Activated CD4-positive, CD25-positive, alpha-beta regulatory T cell treated with anti-CD3 and anti-CD28 coated beads, Interleukin-2, amount 50 U/mL, for 16 hours (primary cell): ENCODE data around the gene DTL.

Source experiments
- DNase-seq: peaks from one replicate; pipeline ENCODE4 v3.0.0-alpha.2; 2020; ENCODE audit warnings: low read depth, low spot score

DTL gene

DNA sequence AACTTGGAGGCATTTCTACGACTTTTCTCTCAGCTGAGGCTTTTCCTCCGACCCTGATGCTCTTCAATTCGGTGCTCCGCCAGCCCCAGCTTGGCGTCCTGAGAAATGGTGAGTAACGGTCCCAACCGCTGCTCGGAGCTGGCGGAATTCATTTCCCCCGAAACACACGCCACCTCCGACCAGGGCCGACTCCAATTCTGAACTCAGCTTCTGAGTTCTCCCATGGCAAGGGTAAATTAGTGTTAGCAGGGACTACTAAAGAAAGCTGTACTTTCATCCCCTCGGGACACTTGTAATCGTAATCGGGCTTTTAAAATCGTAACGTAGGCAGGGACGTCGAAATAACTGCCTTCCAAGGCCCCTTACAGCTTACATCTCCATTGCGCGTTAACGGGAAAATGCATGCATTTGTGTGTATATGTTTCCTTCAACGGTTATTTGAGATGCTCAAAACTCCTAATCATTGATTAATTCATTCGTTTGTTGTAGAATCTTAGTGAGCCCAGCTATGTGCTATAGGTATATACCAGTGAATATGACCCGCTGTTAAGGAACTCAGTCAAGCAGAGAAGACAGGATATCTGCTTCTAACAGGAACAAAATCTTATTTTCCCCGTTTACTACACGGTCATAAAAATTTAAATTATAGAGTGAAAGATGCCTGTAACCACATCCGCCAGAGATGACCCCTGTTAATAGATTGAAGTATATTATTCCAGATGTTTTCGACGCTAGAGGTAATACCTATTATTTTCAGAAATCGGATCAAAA, 472 bp downstream of the DTL start:
- no peak for DNase-seq

DNA sequence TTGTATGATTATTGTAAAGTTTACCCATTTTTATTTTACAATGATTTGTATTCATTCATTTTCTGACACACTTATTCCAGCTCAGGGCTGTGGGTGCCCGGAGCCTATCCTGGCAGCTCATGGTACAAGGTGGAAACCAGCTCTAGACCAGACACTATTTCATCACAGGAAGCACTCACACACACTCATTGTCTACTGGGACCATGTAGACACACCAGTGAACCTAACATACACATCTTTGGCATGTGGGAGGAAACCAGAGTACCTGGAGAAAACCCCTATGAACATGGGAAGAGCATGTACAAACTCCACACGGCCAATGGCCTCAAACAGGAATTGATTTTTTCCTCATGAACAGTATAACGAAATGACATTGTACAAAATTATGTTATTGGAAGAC, 2.4 kb downstream of the DTL start:
- no peak for DNase-seq

DNA sequence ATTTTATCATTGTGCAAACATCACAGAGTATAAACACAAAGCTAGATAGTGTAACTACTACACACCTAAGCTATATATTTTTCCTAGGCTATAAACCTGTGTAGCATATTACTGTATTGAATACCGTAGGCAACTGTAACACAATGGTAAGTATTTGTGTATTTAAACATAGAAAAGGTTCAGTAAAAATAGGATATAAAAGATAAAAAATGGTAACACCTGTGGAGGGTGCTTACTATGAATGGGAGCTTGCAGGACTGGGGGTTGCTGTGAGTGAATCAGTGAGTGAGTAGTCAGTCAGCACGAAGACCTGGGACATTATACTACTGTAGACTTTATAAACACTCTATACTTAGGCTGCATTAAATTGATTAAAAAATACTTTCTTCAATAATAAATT, 4.1 kb downstream of the DTL start:
- DNase-seq: no peak

DNA sequence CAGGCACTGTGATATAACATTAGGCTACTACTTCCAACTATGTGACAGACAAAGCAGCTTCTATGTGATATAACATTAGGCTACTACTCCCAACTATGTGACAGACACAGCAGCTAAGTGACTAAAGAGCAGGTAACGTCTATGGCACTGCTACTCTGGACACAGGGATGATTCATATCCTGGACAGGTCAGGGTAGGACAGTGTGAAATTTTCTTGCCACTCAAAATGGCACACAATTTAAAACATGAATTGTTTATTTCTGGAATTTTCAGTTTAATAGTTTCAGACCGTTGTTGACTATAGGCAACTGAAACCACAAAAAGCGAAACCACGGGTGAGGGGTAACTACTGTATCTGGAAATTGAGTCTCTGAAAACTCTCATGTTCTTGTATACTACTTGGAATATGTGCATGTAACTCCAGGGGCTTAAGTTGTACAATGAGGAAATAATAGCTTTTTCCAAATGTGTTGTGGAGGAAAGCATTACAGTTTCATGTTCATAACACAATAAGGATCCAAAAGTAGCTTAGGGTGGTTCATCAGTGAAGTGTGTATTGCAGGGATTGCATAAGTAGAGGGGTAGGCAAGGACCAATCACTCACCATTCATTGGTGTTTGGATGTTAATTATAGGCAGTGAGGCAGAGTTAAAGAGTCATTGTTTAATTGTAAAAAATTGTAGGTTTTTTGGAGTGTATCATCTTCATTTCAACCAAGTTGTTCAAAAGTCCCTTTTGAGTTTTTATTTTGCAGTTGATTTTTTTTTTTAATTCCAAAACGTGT, 5.3 kb downstream of the DTL start:
- no peak for DNase-seq

DNA sequence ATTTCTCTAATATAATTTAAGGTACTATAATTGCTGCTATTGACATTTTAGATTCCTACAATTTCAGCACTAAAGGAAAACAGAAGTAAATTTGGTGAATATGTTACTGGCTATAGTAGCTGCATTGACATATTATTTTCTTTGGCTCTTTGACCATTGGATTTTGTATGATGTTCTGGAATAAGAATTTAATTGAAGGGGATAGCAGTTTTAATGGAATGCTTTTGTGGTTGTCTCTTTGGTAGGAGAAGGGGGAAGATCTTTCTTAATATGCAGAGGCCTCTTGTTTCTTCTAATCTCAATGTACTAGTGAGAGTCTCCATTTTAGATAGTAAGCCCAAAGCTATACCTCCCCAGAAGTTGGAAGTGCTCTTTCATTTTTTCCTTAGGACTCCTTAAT, 6.9 kb downstream of the DTL start:
- no peak for DNase-seq

DNA sequence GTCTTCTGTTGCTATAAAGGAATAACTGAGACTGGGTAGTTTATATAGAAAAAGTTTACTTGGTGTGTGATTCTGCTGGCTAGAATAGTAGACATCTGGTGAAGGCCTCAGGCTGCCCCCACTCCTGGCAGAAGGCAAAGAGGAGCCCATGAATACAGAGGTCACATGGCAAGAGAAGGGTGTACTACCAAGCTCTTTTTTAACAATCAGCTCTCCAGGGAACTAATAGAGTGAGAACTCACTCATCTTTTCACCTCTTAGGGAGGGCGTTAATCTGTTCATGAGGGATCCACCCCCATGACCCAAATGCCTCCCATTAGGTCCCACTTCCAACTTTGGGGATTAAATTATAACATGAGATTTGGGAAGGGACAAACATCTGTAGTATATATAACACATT, 9.3 kb downstream of the DTL start:
- DNase-seq: no peak

DNA sequence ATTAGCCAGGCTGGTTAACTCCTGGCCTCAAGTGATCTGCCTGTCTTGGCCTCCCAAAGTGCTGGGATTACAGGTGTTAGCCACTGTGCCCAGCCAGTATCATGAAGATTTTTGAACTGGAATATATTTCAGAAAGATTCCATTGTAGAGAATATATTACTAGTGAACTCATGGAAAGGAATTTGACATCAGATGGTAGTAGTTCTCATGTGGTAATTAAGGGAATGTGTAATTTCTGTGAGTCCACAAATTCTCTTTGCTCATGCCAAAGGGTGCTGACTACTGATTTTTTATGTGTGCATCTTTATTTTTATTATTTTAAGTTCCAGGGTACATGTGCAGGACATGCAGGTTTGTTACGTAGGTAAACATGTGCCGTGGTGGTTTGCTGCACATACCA, 10.4 kb downstream of the DTL start:
- no peak for DNase-seq

DNA sequence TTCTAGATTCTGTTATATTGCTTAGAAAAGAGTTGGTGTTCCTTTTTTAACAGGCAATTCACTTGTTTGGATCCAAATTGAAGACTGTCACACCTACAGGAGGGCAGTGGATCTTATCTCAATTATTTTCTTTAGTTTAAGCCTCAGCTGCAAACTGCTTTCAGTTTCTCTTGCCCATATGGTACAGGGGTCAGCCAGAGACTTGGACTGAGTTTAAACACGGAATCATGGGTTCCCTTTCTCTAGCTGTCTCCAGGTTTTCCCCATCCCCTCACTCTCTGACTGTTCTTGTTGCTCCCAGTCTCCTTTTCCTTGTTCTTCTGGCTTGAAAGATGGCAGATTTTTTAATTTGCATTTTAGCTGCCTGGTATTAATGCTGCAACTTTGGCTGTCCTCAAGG, 18.4 kb downstream of the DTL start:
- DNase-seq: no peak

DNA sequence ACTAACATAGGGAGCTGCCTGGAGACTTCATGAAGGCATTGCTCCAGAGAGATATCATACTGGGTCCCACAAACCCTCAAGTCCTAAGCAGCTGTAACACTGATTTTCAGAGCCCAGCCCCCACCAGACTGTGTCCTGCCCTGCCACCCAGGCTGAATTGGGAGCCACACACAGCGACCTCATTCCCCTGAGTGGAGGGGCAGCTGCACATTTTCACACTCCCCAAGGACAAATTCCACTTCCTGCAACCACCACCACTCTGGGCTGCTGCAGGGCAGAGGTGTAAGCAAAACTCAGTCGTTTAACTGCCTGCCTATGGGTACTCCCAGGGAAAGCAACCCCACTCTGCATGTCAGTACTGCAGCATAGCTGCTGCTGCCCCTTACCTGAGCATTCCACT, 19.8 kb downstream of the DTL start:
- DNase-seq: no peak

DNA sequence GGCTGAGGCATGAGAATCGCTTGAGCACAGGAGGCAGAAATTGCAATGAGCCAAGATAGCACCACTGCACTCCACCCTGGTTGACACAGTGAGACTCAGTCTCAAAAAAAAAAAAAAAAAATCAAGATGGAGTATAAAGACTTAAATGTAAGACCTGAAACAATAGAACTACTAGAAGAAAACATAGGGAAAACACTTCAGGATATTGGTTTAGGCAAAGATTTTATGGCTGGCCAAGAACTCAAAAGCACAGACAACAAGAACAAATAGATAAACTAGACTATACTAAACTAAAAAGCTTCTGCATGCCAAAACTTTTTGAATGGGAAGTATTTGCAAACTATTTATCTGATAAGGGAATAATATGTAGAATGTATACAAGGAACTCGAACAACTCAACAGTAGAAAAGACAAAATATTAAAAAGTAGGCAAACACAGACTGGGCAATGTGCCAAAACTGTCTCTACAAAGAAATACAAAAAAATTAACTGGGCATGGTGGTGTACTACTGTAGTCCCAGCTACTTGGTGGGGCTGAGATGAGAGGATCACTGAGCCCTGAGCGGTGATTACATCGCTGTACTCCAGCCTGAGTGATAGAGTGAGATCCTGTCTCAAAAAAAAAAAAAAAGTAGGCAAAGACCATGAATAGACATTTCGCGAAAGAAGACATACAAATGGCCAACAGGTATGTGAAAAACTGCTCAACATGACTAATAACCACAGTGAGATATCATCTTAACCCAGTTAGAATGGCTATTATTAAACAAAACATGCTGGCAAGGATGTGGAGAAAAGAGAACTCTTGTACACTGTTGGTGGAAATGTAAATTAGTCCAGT, 25.3 kb downstream of the DTL start:
- no peak for DNase-seq

DNA sequence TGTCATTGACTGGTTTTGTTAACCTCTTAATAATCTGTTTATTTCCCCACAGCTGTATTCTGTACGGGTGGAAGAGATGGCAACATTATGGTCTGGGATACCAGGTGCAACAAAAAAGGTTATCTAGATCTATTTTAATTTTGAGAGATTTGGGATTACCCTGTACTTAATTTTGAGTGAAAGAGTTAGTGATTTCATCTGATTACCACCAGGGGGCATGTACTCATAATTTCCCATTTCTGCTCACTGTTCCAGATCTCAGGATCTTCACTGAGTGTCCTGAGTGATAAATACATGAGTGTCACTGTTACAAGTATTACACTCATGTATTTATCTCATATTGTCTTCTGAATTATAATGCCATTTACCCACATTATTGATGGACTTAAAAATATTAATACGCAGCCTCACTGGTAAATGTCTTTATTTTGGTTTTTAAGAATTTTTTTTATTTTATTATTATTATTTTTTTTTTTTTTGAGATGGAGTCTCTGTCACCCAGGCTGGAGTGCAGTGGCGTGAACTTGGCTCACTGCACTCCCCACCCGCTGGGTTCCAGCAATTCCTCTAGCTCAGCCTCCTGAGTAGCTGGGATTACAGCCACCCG, 27.4 kb downstream of the DTL start:
- no peak for DNase-seq

DNA sequence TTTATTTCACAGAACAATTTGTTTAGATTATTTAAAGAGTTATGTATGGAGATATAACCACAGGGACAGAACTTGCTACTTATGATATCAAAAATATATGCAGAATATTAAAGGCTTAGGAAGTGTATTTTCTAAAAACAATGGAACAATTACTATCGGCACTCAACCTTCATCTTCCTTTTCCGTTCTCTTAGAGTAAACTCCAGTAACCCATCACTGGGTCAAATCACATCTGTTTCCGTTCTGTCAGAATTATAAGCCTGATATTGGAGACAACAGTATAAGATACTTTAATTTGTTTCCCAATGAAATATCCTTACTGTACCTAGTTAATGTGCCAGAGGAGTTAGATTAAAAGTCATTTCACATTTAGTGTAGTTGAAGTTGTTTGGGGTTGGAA, 32.2 kb downstream of the DTL start:
- DNase-seq: no peak

DNA sequence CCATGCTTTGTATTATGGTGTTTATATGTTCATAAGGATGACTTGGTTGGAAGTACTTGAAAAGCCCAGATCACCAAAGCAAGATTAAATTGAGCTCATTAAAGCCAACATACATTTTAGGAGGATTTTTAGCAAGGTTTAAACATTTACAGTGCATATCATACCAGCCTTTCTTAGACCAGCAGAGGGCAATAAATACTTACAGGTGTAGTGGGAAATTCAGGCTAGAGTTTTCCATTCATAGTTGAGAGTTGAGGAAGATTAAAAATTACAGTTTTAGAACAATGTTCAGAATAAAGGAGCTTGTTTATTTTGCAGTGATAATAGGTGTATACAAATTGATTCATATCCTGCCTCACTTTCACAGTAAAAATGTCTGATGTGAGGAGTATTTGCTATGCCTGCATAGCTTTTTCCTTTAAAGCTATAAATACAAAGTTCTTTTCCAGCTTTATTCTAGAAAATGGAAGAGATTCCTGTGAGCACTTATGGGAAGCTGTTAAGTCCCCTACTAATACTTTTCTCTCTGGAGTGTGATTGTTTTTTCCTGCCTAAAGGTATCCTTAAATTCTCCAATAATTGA, 35.3 kb downstream of the DTL start:
- DNase-seq: no peak

DNA sequence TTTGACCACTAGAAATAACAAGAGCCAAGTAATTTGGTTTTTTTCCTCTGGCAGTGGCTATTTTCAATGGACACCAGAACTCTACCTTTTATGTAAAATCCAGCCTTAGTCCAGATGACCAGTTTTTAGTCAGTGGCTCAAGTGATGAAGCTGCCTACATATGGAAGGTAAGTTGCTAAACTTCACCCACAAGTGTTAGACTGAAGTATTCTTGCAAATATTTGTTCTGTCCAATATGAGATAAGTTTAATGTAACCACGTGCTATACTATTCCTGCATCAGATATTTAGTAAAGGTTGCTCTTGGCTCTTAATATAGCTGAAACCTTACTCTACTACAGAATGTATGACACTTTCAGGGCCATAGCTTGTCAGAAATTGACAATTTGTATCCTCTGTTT, 36.5 kb downstream of the DTL start:
- DNase-seq: no peak

DNA sequence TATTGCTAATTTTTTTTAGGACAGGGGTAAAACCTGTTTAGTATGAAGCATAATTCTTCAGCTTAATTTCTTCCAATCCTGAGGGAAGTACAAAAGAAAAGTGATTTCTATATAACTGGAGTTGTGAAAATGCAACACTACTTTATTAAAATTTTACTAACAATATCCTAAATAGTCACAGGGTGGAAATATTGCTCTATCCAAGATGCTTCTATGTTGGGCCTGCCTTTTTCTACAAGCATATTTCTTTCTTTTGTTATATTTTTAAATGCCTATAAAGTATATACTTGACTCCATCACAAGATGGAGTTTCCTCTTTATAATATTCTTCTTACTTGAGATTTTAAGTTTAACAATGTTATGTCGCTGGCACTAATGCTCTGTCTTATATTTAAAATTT, 37.9 kb downstream of the DTL start:
- no peak for DNase-seq

DNA sequence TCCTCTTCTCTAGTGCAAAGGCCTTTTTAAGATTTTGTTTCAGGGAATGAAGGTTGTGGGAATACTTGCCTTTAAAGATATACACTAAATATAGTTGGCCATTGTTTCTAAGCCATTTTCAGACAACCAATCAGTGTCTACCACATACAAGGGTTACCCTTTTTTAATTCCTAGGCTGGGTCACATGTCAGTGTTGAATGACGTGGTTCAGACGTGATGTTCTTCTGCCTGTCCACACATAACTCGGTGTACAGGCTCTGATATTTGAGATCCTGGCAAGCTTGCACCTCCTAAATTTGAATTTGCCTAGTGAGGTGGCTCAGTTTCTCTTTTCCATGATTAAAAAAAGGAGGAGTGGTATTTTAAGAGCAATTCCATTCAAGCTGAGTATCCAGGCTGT, 38.8 kb downstream of the DTL start:
- no peak for DNase-seq

DNA sequence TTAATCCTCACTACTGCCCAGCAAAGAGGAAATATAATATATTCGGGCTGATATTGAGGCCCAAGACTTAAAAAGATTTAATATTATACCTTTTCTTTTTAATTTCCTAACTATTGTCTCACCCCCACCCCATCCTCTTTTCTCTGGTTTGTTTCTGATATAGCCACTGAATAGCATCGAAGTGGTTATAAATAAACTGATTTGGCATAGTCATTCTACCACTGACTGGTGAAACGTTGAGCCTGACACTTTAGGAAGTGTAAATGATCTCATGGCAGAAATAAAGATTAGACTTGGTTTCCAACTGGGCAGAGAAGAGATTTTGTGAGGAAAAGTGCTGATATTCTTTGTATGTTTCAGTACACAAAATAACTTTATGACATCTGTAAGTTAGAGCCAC, 39.3 kb downstream of the DTL start:
- DNase-seq: no peak

DNA sequence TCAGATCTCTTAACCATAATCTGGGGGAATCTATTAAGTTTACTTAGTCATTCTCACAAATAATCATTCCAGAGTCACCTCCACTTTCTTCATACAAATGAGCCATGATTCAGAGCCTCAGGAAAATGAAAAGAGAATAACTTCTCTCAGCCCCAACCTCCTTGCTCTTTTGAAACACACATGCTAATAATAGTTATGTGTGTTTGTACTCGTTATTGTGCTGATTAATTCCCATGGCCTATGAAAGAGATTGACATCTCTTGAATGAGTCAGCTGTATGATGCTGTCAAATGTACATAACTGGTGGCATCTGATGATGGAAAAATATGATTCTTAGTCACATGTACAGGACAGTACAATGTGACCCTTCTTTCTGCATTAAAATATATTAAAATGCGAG, 41.5 kb downstream of the DTL start:
- DNase-seq: no peak

DNA sequence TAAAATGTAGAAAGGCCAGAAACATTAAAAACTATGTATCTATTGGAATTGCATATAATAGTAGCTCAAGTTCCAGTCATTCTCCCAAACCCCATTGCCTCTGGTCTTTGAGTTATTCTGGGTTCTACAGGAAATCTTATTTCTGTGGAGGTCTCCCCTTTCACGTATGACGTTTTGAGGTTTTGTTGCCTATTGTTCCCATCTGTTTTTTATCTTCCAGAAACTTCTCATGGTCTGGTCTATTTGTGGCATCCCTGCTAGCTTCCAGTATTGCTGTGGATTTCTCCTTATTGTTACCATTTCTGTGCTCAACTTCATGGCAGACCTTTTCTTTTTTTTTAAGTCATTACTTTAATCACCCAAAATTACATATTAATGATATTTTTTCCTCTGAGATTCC, 43.3 kb downstream of the DTL start:
- no peak for DNase-seq

DNA sequence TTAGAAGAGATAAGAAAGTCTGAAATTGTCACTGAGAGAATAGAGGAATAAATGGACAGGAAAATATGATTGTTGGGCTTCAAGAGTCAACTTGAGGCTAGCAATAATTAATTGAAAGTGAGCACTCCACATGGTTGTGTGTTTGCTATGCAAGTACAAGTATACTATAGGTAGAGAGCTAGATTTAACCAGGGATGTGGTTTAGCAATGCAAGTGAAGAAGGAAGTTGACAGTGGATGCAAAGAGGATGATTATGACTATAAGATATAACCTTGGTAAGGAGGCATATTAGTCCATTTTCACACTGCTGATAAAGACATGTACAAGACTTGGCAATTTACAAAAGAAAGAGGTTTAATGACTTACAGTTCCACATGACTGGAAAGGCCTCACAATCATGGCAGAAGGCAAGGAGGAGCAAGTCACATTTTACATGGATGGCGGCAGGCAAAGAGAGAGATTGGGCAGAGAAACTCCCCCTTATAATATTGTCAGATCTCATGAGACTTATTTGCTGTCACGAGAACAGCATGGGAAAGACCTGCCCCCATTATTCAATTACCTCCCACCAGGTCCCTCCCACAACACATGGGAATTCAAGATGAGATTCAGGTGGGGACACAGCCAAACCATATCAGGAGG, 47.3 kb downstream of the DTL start:
- DNase-seq: no peak

DNA sequence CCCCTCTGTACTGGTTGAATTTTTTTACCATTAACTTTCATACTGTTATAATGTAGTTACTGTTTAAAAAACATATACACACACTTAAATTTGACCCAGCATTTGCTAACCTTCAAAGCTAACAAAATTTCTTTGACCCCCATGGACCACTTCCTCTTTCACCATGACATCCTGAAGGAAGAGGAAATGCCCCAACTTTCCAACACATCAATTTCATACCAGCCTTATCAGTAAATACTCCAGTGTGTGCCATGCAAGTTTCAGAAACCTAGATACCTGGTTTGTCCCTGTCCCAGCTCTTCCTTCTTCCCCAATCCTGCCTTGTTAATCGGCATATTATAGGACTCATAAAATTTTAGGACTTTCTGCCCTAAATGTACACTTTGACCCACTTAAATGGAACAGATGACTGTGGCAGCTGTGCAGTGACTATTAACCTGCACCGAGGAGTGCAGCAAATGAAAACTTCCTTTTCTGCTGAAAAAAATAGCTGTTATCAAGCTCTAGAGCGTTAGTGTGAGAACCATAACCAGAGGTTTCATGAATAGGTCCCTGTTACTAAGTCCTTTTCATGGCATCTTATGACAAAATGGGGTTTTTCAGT, 54.1 kb downstream of the DTL start:
- no peak for DNase-seq
